NCI-H1436 treated with DMSO at 0.1 percent for 48 hours (cell line): Measurements from ENCODE around the gene SDK2.

ENCODE experiments used
- DNase-seq: peaks from one replicate; lab custom pipeline; 2025; lab: John Stamatoyannopoulos, UW

The SDK2 gene

GRCh38 chr17:73419051-73419450, 225.2 kb downstream of the SDK2 start:
- no peak for DNase-seq

- DNase-seq, result no peak
These were observed 228.5 kb downstream of the SDK2 start for GRCh38 chr17:73415782-73416181.

- DNase-seq, result no peak
These were observed 229.9 kb downstream of the SDK2 start for GRCh38 chr17:73414171-73414955.

GRCh38 chr17:73412914-73413313, 231.3 kb downstream of the SDK2 start:
- no peak for DNase-seq

GRCh38 chr17:73411313-73411747, 232.9 kb downstream of the SDK2 start:
- DNase-seq, result no peak

GRCh38 chr17:73410586-73411312, 233.5 kb downstream of the SDK2 start:
- no peak for DNase-seq

GRCh38 chr17:73404246-73404645, 240.0 kb downstream of the SDK2 start:
- DNase-seq, result no peak

- DNase-seq, result no peak
These were observed 241.8 kb downstream of the SDK2 start for GRCh38 chr17:73402466-73402865.

GRCh38 chr17:73401911-73402310, 242.3 kb downstream of the SDK2 start:
- DNase-seq, result no peak

- DNase-seq, result no peak
These were observed 243.2 kb downstream of the SDK2 start for GRCh38 chr17:73400915-73401545.

GRCh38 chr17:73399056-73399455, 245.2 kb downstream of the SDK2 start:
- no peak for DNase-seq

GRCh38 chr17:73397856-73398540, 246.2 kb downstream of the SDK2 start:
- DNase-seq, result no peak

- no peak for DNase-seq
These were observed 246.9 kb downstream of the SDK2 start for GRCh38 chr17:73397278-73397826.

GRCh38 chr17:73396431-73397277, 247.6 kb downstream of the SDK2 start:
- no peak for DNase-seq

- DNase-seq, result no peak
These were observed 249.5 kb downstream of the SDK2 start for GRCh38 chr17:73394512-73395450.

- no peak for DNase-seq
These were observed 250.3 kb downstream of the SDK2 start for GRCh38 chr17:73393962-73394361.

- no peak for DNase-seq
These were observed 250.9 kb downstream of the SDK2 start for GRCh38 chr17:73393381-73393780.

GRCh38 chr17:73391331-73392265, 252.6 kb downstream of the SDK2 start:
- DNase-seq, result no peak

GRCh38 chr17:73390851-73391250, 253.4 kb downstream of the SDK2 start:
- DNase-seq, result no peak
